ENCODE measurements around the gene CMTM1. TPM values are rescaled to one million over a fixed set of nuclear protein-coding genes. Genes with fewer than 3 reads are reported as not detected.

CMTM1 gene
- total RNA-seq, 1 experiment from 2014 or later: 2.6 TPM

DNA sequence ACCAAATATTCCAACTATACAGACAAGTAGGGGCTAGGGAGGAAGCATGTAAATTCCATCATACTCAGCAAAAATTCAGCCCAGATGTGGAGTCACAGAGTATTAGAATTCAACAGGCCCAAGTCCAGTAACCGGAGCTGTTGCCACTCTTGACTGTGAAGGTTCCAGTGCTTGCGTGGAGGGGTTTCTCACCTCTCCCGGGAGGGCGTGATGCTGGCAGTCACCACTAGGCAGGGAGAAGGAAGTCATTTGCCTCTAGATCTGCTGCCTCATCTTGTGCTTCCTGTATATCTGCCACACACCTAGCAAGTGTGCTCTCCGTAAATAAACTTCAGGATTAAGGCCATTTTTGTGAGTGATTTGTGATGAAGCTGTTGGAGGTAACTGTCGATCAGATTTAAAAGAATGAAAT lies 14.9 kb upstream of the CMTM1 start:
- no peak overlapping the region for H2BK12ac ChIP-seq (ENCODE audit: insufficient read length, low read depth, low read length)
- TF ChIP-seq, protein P1, sequence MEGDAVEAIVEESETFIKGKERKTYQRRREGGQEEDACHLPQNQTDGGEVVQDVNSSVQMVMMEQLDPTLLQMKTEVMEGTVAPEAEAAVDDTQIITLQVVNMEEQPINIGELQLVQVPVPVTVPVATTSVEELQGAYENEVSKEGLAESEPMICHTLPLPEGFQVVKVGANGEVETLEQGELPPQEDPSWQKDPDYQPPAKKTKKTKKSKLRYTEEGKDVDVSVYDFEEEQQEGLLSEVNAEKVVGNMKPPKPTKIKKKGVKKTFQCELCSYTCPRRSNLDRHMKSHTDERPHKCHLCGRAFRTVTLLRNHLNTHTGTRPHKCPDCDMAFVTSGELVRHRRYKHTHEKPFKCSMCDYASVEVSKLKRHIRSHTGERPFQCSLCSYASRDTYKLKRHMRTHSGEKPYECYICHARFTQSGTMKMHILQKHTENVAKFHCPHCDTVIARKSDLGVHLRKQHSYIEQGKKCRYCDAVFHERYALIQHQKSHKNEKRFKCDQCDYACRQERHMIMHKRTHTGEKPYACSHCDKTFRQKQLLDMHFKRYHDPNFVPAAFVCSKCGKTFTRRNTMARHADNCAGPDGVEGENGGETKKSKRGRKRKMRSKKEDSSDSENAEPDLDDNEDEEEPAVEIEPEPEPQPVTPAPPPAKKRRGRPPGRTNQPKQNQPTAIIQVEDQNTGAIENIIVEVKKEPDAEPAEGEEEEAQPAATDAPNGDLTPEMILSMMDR (conservative IDR thresholded peaks at IDR 0.05): peak; percentile 55
- H2AFZ ChIP-seq (ENCODE audit: low read length): no peak overlapping the region
- peaks cover 12% of the 10 kb centered on the region for H3K23me2 ChIP-seq (ENCODE audit: insufficient read length, low read depth, low read length, poor library complexity, severe bottlenecking)
- peak; percentile 71 for DNase-seq
- no peak overlapping the region for H2BK120ac ChIP-seq (ENCODE audit: low read depth, low read length, poor library complexity, severe bottlenecking)
- H3K4me1 Mint-ChIP-seq: peaks cover 13 to 19% of the 10 kb centered on the region in 2 experiments
- no peak overlapping the region for H2AK5ac ChIP-seq (ENCODE audit: insufficient read length, low read length)
- H3K23ac ChIP-seq (ENCODE audit: insufficient read length, low read depth, low read length): no peak overlapping the region
- H3K27me3 Mint-ChIP-seq (ENCODE audit: low read depth): peaks cover 19% of the 10 kb centered on the region
- no peaks in the 10 kb centered on the region for H3K9me3 ChIP-seq (ENCODE audit: control insufficient read depth, low read depth, low read length)
- no peak overlapping the region for H4K8ac ChIP-seq (replicated peaks; ENCODE audit: insufficient read length, low read depth, low read length)
- no peaks in the 10 kb centered on the region for H3K79me2 ChIP-seq (ENCODE audit: insufficient read depth, low read length)
- no peak overlapping the region for H3K9ac ChIP-seq (ENCODE audit: extremely low read depth, insufficient read length, low read length)
- no peak overlapping the region for H3K56ac ChIP-seq (ENCODE audit: insufficient read length, low read depth, low read length)
- H3K9me3 Mint-ChIP-seq: peaks cover 3 to 5% of the 10 kb centered on the region in 2 experiments; a peak in 2 of 5 replicates
- H3T11ph ChIP-seq (ENCODE audit: low read length): no peak overlapping the region
- H2BK5ac ChIP-seq (ENCODE audit: insufficient read length, low read length): no peak overlapping the region
- H3K27me3 ChIP-seq (ENCODE audit: insufficient read depth, low read length): no peaks in the 10 kb centered on the region; the same call in 1 of the 2 replicates
- H3K36me3 Mint-ChIP-seq (ENCODE audit: insufficient read depth in 1 of 3, low read depth in 3 of 3): peaks cover 2 to 13% (median 4%) of the 10 kb centered on the region in 3 experiments; a peak in 5 of 7 replicates
- no peak overlapping the region for H2BK15ac ChIP-seq (ENCODE audit: low read depth, low read length)
- no peak overlapping the region for H3K18ac ChIP-seq (ENCODE audit: insufficient read length, low read depth, low read length)
- WGBS (ENCODE audit: extremely low coverage, insufficient read length, low lambda C conversion rate): no CpG with 5 or more reads among the region's 6 CpGs
- H4K5ac ChIP-seq (ENCODE audit: insufficient read length, low read depth, low read length): no peak overlapping the region
- no peak overlapping the region for H3K14ac ChIP-seq (ENCODE audit: insufficient read depth, low read length)
- no peak overlapping the region for H4K91ac ChIP-seq (ENCODE audit: insufficient read length, low read depth, low read length)
- H3K27ac Mint-ChIP-seq: no peak overlapping the region
- H3K79me1 ChIP-seq (ENCODE audit: insufficient read depth, low read depth, low read length, poor library complexity, severe bottlenecking): no peaks in the 10 kb centered on the region
- H3K4me2 ChIP-seq (ENCODE audit: insufficient read depth, insufficient read length, low read length): peak overlapping the region; percentile 69
- peak overlapping the region in 1 of 2 experiments; percentile 33; a peak in 3 of 5 replicates for H3K4me3 Mint-ChIP-seq
- no peaks in the 10 kb centered on the region for H4K20me1 ChIP-seq (ENCODE audit: control insufficient read depth, insufficient read depth, insufficient read length)
- H3K4me1 ChIP-seq (ENCODE audit: insufficient read depth, low read length): no peaks in the 10 kb centered on the region
- no peak overlapping the region for H2BK20ac ChIP-seq (ENCODE audit: low read depth, low read length, poor library complexity, severe bottlenecking)
- no peak overlapping the region for H3K4ac ChIP-seq (ENCODE audit: low read depth, low read length)
- H3K27ac ChIP-seq (ENCODE audit: insufficient read length, low read depth, low read length): no peak overlapping the region

Measured in H9 (cell line).